HG03097 (cell line): Measurements from ENCODE around the gene ATRAID.

ENCODE experiments used
- ATAC-seq: cut with Tn5 transposase; IDR thresholded peaks from one replicate; pipeline ENCODE4 v1.9.1; 2021; ENCODE audit not compliant: unreplicated experiment, low FRiP score

ATRAID gene

DNA sequence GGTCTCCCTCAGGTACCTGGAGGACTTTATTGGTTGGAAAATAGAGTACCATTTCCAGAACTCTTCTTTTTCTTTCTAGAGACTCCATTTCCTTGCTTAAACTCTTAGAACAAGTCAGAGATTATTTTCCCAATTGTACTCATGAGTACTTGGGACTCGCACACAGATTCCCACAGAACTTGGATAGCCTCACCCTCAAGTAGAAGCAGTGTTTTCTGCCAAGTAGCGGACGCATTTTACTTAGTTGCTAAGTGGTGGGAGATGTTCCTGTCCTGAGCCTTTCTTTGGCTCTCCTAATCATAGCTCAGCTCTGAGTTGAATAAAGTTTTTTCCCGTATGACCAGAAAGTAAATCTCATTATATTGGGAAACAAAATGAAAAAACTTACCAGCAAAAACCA, 33.8 kb downstream of the ATRAID start:
- ATAC-seq = no peak

DNA sequence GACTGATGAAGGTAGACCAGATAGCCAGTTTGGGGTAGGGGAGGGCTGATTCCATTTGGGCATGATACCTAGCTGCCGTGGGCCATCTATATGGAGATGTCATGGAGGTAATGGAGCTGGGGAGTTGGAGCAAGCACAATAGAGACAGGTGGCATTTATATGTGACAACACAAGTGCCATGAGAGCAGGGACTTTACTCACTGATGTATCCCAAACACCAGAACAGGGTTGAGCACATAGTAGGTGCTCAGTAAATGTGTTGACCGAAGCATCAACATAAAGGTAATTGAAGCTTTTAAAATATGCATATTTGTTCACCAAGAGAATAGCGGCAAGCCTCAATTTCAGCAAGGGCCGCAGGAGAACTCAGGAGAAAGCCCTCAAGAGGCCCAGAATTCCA, 36.1 kb downstream of the ATRAID start:
- ATAC-seq = no peak

DNA sequence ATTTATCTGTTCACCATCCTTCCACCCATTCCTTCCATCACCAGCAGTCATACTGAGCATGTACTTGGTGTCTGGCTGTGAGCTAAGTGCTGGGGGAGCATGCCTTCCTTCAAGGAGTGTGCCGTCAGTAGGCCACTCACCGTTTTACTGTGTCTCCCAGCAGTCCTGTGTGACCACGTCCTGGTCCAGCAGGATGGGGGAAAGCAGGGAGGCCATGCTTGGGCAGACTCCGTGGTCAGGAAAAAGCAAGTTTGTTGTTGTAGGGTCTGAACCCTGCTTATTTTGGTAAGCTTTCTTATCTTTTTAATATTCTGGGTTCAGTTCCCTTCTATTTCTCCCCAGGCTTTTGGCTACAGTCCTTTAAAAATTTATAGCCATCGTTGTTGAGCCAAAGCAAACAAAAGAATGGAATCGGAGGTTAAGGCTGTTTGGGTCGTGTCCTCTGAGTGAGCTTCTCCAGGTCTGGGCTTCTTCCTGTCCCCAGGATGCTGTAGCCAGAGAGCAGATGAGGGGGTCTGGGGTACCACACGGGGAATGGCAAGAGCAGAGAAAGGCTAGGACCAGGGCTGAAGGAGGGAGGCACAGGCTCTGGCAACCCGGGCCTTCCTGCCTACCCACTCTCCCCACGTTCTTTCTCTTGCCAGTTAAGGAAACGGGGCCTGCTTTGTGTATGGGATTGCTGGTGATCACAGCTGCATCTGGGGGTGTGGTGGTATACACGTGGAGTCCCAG, 37.5 kb downstream of the ATRAID start:
- no peak for ATAC-seq

DNA sequence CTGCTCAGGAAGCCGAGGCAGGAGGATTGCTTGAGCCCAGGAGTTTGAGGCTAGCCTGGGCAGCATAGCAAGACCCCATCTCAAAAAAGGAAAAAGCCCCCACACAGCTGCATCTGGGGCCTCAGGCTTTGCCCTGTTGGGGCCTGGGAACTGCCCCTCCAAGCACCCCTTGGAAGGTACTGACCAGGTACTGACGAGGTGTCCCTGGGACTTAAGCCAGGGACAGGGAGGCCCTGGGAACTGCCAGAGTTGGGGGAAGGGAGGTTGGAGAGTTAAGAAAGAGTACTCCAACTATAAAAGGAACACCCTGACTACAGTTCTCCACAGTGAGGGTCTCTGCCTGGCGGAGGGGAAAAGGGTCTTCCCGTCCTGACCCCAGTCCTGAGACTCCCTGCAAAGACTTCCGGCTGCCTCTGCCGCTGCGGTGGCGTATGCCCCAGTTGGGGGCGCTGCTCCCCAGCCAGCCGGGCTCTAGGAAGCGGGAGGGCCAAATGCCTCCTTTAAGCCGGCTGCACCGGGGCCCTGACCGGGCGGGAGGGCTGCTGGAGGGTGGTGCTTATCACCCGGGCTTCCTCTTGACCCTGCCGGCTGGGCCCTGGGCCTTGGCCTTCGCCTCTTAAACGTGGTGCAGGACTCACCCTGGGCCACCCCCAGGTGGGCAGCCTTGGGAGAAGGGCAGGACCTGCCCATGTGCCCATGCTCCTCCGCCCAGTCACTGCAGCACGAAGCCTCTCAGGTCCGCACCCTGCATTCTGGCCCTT, 38.2 kb downstream of the ATRAID start:
- no peak for ATAC-seq

DNA sequence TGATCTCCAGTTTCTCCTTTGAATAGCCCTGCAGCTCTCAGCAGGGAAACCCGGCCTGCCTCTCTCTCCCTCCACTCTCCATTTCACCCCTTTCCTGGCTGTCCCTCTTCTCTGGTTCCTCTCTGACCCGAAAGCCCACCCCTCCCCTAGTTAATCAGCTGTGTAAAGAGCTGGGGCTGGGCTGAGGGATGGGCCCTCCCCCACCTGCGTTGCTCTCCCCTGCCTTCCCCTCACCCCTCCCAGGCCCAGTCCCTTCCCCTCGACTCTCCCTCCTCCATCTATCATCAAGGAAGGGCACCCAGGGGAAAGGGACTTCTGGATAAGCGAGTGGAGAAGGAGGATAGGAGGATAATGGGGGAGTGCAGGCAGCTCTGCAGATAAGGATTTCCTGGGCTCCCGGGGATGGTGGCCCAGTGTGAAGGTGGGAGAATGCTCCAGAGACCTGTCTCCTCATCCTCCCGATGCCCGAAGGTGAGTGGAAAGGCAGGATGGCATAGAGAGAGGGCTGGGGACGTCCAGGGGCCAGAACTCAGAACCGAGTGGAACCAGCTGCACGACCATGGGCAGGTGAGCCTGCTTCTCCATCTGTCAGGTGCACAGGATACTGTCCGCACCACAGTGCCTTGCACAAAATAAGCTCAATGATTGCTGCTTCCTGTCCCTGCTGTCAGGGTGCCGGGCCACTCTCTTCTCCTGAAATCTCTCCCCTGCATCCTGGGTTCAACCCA, 39.0 kb downstream of the ATRAID start:
- ATAC-seq = no peak

DNA sequence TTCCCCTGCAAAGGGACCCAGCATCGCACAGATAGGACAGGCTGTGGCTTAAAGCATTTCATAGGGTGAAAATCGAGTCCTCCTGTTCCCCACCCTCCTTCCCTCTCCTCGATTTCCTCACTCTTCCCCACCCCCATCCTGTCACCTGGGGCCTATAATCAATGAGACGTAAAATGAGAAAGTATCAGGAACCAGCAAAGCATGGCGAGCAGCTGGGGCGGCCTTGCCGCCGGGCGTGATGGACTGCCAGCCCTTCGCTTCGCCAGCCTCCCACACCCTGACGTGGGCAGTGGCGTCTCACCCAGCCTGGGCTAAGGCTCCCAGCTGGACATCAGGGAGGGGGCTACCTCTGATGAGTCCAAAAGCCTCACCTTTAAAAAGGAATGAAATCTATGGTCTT, 39.9 kb downstream of the ATRAID start:
- ATAC-seq = no peak

DNA sequence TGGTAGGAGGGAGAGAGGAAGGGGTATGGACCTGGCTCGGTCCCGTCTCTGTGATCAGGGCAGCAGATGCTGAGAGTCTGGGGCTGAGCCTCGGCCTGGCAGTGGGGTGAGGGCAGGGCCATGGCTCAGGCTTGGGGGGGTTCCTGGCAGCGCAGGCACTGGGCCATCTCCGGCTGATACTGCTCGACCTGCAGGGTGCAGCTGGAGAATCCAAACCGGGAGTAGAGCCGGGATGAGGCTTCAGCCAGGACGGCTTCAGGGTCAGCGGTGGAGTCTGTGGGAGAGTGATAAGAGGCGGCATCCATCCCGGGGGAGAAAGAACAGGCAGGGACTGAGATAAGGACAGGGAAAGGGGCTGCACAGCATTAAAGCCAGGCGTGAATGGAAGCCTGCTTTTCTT, 43.3 kb downstream of the ATRAID start:
- ATAC-seq = no peak

DNA sequence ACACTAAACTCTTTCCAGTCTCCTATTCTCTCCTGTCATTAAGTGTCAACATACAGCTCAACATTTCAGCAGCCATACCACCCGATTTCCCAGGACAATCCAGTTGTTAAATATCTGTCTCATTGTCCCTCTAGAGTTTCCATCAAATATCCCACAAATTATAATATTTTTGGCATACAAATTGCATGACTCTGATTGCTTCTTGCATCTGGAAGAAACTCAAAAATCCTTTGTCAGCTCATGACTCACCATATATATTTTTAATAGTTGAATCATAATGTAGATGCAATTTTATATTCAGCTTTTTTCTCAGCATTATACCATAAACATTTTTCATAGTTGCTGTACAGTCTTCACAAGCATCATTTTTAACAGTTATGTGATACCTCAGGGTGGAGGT, 43.8 kb downstream of the ATRAID start:
- no peak for ATAC-seq

DNA sequence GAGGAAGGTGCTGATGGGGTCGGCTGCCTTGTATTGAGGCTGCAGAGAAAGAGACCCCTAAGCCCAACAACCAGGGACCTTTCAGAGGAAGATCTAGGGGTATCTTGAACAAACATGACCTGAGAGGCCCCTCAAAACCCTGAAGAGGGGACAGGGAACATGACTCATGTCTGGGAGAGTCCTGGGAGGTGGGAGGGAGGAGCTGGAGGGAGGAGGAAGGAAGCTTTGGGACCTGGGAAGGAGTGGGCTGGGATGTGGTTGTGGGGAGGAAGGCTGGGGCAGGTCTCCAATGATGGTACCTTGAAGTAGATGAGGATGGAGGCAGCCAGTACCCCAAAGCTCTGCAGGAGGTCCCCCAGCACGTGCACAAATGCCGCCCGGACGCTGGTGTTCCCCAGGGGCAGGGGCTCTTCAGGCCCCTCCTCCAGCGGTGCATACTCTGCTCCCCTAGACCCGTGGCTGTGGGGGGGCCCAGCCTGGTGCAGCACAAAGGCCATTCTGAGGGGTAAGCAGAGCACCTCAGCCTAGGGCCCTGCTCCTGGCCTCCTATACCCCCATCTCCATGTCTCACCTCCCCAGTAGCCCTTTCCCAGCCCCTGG, 45.1 kb downstream of the ATRAID start:
- no peak for ATAC-seq

DNA sequence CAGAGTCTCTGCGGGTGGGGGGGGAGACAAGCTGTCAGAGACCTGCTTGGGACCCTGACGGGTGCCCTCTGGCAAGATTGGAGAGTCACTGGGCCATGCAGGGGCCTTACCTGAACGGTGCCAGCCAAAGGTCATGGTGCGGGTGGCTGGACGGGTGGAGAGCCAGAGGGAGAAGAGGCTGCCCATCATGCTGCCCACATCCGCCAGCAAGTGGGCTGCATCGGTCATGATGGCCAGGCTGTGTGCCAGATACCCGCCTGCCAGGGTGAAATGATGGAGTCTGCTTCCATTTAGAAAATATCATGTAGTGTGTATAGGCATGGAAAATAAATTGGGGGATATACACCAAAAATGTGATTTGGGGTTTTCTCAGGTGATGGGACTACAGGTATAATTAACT, 46.2 kb downstream of the ATRAID start:
- ATAC-seq = no peak

DNA sequence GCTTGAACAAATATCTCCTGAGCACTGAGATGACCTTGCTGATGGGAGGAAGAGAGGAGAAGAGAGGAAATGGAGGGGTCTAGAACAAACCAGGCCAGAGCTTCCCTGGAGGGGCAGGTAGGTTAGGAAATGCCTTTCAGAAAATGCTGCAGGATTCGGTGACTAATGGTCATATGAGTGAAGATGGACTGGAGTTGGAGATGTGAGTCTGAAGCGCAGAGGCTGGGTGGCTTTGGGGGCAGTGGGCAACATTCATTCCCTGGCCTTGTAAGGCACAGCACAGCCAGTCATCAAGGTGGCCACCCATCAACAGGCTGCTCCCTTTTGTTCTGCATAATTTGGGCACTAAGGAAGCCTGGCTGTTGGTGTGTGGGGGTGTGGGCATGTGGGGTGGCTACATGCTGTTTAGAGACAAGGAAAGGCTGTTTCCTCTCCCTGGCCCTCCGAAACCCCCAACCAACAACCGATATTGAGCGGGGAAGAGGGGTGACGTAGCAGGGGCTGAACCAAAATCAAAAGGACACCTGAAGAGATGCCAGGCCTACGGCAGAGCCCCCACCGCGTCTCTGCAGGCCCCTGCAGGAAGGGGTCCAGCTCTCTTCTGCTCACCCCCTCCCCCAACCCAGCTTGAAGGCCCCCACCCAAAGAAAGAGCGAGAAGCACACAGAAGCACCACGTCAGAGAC, 49.5 kb downstream of the ATRAID start:
- ATAC-seq = no peak

DNA sequence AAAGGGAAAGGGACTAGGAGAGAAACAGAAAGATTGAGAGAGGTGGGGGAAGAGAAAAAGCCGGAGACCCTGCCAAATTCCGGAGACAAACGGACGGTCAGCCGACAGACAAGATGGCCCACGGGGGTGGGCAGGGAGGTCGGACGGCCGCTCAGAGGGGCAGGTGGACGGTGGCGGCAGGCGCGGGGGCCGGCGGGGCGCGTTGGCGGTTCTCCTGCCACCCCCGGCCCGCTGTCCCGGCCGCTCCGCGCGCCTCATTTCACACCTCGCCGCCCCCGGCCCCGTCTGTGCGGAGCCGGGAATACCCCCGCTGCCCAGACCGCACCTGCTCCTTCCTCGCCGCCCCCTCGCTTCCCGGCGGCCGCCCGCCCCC, 50.1 kb downstream of the ATRAID start:
- no peak for ATAC-seq

DNA sequence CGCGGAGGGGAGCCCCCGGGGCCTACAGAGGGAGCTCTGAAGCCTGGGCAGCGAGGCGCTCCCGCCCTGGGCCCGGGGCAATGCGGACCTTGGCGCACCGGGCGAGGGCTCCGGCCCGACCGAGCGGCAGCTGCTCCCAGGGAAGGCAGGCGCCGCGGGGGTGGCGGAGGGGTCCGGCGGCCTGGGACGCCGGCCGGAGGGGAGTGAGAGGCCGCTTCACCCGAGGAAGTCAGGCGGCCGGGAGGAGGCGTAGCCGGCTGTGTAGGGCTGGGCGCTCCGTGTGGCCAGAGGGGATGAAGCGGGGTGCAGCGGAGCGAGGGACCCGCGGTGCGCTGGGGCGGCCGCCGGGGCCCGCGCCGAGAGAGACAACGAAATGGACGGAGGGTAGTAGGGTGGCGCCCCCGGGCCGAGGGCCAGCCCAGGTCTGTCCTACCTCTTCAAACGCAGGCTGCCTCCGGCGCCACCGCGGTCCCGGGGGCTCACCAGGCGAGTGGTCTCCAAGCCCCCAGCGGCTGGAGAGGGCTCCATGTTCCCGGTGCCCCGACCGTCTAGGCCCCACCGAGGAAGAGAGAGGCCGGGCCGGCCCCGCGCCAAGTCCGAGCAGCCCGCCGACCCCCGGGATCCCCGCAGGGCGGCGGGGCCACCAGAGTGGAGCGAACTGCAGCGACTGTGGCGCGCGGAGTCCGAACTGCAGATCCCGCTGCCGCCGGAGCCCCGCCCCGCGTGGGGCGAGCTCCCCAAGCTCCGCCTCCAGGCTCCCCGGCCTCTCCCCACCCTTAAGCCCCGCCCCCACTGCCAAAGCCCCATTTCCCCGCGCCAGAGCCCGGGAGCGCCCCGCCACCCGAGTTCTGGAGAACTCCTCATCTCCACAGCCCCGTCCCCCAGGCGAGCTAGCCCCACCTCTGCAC, 50.8 kb downstream of the ATRAID start, which contains the start of gene SLC30A3:
Gene SLC30A3 (minus strand): TSS at position 669 of the 908 bp plus-strand sequence. CDS start 141 bp downstream, at position 528.
- ATAC-seq = no peak

DNA sequence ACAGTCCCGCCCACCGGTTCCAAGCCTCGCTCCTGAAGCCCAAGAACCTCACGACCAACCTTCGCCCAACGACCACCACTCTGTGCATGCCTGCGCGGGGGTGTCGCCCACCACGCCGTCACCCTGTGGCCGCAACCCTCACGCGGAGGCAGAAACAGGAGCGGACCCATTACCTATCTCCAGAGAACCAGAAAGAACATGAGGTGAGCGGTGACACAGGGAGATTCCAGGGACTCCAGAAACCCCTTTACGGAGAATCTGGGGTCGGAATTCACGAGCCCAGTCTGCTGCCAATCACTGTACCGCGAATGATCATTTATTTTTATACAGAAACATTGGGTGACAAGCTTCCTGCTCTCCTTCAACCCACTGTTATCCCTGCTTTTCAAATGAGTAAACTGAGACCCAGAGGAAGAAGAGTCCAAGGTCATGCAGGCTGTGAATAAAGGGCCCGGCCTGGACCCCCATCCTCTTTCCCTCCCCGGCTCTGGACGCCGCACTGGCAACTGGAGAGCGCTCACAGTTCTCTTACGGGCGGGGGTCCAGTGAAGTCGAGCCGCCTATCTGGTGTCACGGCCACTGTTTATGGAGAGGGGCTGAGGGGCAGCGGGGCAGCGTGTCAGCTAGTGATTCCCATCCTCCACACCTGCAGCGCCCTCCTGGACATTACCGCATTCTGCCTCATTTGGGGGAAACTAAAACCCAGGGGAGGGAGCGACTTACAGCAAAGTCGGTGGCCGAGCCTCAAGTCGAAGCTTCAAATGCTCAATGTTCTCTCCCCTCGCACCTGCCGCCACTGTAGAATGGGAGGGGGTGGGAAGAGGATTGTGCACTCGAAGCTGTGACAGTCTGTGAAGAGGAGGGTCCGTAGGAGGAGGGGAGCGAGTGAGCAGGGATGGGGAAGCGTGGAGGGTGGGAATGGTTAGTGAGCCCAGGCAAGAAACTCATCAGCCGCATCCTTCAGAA, 51.7 kb downstream of the ATRAID start:
- no peak for ATAC-seq

DNA sequence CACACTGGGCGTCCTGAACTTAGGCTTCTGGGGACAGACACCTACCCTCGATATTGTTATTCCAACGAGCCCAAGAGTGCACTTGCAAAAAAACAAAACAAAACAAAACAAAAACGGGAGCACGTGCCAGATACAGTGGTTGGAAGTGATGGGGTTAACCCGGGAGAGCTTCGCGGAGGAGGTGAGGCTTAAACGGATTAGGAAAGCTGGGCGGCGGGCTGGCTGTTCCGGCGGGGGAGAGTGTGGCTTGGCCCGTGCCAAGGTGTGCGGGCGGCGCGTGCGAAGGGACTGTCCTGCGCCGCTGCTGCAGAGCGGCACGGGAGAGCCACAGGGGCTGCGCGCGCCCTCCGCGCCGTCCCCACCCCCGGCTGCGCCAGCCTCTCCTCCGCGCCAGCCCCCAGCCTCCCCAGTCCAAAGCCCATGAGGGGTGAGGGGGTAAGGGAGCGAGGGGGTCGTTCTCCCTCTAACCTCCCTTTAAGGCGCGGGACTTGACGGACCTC, 52.5 kb downstream of the ATRAID start:
- ATAC-seq = no peak

DNA sequence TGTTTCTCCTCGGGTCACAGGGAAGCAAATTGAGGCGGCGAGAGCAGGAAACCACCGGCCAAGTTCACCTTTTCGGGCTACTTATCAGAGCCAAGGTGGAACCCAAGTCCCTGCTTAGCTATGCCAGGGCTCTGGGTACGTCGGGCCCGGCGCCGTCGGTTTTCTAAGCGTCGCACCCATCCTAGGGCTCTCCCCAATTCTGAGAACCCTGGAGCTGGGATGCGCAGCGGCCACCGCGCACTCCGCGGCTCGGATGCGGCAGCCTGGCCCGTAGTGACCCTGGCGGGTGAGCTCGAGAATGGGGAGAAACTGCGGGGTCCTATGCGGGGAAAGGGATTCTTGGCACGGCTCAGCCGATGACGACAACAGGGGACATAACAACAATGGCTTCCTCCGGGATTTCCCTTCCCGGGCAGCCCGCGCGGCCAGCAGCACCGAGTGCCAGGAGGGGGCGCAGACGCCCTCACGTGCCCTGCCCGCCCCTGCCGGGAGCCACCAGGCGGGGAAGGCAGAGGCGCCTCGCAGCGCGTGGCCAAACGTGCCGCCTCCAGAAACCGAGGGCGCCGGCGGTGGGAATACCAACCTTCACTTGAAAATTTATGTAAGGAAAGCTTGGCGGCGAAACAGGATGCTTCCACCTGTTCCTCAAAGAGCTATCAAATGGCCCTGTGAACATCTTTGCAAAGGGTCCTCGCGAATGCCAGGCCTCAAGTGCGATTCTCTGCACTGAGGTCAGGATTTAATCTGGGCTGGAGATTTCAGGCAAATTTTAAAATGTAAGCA, 53.1 kb downstream of the ATRAID start:
- ATAC-seq = no peak

DNA sequence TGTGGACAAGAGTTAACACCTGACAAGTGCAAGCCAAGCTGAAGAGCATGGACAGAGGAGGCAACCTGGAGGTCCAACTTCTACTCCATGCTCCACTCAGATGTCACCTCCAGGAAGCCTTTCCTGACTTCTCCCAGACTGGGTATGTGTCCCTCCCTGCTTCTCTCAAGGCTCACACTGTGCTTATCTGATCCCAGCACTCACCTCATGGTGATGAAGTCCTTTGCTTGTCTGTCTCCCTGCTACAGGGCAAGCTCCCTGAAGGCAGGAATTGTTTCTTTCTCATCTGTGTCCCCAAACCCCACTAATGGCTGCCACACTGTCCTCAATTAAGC, 53.7 kb downstream of the ATRAID start:
- ATAC-seq = no peak
